ENCODE measurements around the gene NUDT17. TPM values are rescaled to one million over a fixed set of nuclear protein-coding genes. Genes with fewer than 3 reads are reported as not detected.

NUDT17 gene
- total and polyA plus RNA-seq, 2 experiments from 2014 or later = 2.8 to 4.3 TPM

DNA sequence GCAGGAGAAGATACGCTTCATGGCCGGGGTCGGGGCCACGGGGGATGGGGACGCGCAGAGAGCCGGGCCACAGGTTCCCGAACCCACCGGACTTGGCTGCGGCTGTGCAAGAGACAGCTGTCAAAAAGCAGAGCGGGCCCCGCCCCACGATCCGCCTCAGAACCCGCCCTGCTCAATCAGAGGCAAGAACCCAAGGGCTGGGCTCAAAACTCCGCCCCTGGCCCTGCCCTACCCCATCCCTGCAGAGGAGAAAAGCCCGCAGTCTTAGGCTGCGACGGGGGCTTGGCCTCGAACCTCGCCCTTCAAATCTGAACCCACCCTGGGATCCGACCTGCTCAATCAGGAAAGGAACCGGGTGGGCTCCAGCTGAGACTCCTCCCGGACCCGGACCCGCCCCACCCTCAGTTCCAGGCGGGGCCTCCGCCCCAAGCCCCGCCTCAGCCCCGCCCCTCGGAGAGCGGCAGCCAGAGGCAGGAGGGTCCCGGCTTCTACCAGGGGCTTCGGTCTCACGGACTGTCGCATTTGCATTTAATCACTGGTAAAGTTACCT lies 40.4 kb downstream of the NUDT17 start, which contains the start of gene ANKRD35:
Gene ANKRD35, minus strand, starts transcription at position 129 of the 550 bp plus-strand sequence. Its CDS starts 108 bp downstream, at position 21.
- Mint-ChIP-seq H3K4me3 (peak within 1 kb of the TSS; percentile 84), H3K36me3 (ENCODE audit: low read depth) (no peaks in the 10 kb centered on the region), H3K4me1 (peaks cover 19% of the 10 kb centered on the region; the same call in 2 of the 3 replicates), H3K27me3 (ENCODE audit: insufficient read depth, low read depth, poor library complexity) (peaks cover 18% of the 10 kb centered on the region), H3K27ac (no peak within 1 kb of the TSS), H3K9me3 (no peaks in the 10 kb centered on the region)
- Histone ChIP-seq H3K27ac (ENCODE audit: low read depth) (no peak within 1 kb of the TSS), H3K79me2 (replicated peaks; ENCODE audit: insufficient read depth) (no peaks in the 10 kb centered on the region), H3K4me3 (peak within 1 kb of the TSS; percentile 85), H2AFZ (peak within 1 kb of the TSS; percentile 98), H4K20me1 (replicated peaks; ENCODE audit: insufficient read depth) (no peaks in the 10 kb centered on the region), H3K36me3 (ENCODE audit: insufficient read depth) (no peaks in the 10 kb centered on the region), H3K27me3 (ENCODE audit: insufficient read depth) (peaks cover 29% of the 10 kb centered on the region), H3K4me1 (ENCODE audit: insufficient read depth) (peaks cover 11% of the 10 kb centered on the region; the same call in 1 of the 2 replicates), H3K9me2 (ENCODE audit: insufficient read depth) (no peaks in the 10 kb centered on the region), H3K4me2 (peak within 1 kb of the TSS; percentile 91), H3F3A (replicated peaks; ENCODE audit: low read depth) (no peaks in the 10 kb centered on the region)
- TF ChIP-seq, protein P1, sequence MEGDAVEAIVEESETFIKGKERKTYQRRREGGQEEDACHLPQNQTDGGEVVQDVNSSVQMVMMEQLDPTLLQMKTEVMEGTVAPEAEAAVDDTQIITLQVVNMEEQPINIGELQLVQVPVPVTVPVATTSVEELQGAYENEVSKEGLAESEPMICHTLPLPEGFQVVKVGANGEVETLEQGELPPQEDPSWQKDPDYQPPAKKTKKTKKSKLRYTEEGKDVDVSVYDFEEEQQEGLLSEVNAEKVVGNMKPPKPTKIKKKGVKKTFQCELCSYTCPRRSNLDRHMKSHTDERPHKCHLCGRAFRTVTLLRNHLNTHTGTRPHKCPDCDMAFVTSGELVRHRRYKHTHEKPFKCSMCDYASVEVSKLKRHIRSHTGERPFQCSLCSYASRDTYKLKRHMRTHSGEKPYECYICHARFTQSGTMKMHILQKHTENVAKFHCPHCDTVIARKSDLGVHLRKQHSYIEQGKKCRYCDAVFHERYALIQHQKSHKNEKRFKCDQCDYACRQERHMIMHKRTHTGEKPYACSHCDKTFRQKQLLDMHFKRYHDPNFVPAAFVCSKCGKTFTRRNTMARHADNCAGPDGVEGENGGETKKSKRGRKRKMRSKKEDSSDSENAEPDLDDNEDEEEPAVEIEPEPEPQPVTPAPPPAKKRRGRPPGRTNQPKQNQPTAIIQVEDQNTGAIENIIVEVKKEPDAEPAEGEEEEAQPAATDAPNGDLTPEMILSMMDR (conservative IDR thresholded peaks at IDR 0.05; ENCODE audit: low read depth in 2 of 2) = no peak
- TF ChIP-seq CREB1 (CRISPR knock-in tag; IDR thresholded peaks at IDR 0.05; ENCODE audit: low read depth) (no peak), STAT1 (IDR thresholded peaks at IDR 0.05; ENCODE audit: unreplicated experiment) (no peak), EZH2 (IDR thresholded peaks at IDR 0.05; ENCODE audit: low read depth, unreplicated experiment) (no peak), ZNF114 (CRISPR knock-in tag; IDR thresholded peaks at IDR 0.05) (no peak), ZNF331 (CRISPR knock-in tag; IDR thresholded peaks at IDR 0.05; ENCODE audit: low read depth) (no peak), POLR2AphosphoS5 (IDR thresholded peaks at IDR 0.05; ENCODE audit: low read depth) (no peak), JUNB (IDR thresholded peaks at IDR 0.05; ENCODE audit: unreplicated experiment) (no peak), NANOG (IDR thresholded peaks at IDR 0.05; ENCODE audit: borderline replicate concordance) (no peak), EZH2phosphoT487 (IDR thresholded peaks at IDR 0.05; ENCODE audit: unreplicated experiment) (no peak)
- TF ChIP-seq, protein P2, sequence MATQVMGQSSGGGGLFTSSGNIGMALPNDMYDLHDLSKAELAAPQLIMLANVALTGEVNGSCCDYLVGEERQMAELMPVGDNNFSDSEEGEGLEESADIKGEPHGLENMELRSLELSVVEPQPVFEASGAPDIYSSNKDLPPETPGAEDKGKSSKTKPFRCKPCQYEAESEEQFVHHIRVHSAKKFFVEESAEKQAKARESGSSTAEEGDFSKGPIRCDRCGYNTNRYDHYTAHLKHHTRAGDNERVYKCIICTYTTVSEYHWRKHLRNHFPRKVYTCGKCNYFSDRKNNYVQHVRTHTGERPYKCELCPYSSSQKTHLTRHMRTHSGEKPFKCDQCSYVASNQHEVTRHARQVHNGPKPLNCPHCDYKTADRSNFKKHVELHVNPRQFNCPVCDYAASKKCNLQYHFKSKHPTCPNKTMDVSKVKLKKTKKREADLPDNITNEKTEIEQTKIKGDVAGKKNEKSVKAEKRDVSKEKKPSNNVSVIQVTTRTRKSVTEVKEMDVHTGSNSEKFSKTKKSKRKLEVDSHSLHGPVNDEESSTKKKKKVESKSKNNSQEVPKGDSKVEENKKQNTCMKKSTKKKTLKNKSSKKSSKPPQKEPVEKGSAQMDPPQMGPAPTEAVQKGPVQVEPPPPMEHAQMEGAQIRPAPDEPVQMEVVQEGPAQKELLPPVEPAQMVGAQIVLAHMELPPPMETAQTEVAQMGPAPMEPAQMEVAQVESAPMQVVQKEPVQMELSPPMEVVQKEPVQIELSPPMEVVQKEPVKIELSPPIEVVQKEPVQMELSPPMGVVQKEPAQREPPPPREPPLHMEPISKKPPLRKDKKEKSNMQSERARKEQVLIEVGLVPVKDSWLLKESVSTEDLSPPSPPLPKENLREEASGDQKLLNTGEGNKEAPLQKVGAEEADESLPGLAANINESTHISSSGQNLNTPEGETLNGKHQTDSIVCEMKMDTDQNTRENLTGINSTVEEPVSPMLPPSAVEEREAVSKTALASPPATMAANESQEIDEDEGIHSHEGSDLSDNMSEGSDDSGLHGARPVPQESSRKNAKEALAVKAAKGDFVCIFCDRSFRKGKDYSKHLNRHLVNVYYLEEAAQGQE (IDR thresholded peaks at IDR 0.05; ENCODE audit: unreplicated experiment) = no peak
- TF ChIP-seq, protein P3, sequence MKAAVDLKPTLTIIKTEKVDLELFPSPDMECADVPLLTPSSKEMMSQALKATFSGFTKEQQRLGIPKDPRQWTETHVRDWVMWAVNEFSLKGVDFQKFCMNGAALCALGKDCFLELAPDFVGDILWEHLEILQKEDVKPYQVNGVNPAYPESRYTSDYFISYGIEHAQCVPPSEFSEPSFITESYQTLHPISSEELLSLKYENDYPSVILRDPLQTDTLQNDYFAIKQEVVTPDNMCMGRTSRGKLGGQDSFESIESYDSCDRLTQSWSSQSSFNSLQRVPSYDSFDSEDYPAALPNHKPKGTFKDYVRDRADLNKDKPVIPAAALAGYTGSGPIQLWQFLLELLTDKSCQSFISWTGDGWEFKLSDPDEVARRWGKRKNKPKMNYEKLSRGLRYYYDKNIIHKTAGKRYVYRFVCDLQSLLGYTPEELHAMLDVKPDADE (IDR thresholded peaks at IDR 0.05) = no peak
- TF ChIP-seq, protein P4, sequence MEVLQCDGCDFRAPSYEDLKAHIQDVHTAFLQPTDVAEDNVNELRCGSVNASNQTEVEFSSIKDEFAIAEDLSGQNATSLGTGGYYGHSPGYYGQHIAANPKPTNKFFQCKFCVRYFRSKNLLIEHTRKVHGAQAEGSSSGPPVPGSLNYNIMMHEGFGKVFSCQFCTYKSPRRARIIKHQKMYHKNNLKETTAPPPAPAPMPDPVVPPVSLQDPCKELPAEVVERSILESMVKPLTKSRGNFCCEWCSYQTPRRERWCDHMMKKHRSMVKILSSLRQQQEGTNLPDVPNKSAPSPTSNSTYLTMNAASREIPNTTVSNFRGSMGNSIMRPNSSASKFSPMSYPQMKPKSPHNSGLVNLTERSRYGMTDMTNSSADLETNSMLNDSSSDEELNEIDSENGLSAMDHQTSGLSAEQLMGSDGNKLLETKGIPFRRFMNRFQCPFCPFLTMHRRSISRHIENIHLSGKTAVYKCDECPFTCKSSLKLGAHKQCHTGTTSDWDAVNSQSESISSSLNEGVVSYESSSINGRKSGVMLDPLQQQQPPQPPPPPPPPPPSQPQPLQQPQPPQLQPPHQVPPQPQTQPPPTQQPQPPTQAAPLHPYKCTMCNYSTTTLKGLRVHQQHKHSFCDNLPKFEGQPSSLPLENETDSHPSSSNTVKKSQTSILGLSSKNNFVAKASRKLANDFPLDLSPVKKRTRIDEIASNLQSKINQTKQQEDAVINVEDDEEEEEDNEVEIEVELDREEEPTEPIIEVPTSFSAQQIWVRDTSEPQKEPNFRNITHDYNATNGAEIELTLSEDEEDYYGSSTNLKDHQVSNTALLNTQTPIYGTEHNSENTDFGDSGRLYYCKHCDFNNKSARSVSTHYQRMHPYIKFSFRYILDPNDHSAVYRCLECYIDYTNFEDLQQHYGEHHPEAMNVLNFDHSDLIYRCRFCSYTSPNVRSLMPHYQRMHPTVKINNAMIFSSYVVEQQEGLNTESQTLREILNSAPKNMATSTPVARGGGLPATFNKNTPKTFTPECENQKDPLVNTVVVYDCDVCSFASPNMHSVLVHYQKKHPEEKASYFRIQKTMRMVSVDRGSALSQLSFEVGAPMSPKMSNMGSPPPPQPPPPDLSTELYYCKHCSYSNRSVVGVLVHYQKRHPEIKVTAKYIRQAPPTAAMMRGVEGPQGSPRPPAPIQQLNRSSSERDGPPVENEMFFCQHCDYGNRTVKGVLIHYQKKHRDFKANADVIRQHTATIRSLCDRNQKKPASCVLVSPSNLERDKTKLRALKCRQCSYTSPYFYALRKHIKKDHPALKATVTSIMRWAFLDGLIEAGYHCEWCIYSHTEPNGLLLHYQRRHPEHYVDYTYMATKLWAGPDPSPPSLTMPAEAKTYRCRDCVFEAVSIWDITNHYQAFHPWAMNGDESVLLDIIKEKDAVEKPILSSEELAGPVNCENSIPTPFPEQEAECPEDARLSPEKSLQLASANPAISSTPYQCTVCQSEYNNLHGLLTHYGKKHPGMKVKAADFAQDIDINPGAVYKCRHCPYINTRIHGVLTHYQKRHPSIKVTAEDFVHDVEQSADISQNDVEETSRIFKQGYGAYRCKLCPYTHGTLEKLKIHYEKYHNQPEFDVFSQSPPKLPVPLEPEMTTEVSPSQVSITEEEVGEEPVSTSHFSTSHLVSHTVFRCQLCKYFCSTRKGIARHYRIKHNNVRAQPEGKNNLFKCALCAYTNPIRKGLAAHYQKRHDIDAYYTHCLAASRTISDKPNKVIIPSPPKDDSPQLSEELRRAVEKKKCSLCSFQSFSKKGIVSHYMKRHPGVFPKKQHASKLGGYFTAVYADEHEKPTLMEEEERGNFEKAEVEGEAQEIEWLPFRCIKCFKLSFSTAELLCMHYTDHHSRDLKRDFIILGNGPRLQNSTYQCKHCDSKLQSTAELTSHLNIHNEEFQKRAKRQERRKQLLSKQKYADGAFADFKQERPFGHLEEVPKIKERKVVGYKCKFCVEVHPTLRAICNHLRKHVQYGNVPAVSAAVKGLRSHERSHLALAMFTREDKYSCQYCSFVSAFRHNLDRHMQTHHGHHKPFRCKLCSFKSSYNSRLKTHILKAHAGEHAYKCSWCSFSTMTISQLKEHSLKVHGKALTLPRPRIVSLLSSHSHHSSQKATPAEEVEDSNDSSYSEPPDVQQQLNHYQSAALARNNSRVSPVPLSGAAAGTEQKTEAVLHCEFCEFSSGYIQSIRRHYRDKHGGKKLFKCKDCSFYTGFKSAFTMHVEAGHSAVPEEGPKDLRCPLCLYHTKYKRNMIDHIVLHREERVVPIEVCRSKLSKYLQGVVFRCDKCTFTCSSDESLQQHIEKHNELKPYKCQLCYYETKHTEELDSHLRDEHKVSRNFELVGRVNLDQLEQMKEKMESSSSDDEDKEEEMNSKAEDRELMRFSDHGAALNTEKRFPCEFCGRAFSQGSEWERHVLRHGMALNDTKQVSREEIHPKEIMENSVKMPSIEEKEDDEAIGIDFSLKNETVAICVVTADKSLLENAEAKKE (CRISPR knock-in tag; IDR thresholded peaks at IDR 0.05) = no peak
- DNase-seq (ENCODE audit: low spot score) (peak; percentile 93), ATAC-seq (peak; percentile 97)

Data from GM23338 (cell line).